ENCODE results near the gene ENO1. TPM values are rescaled to one million over a fixed set of nuclear protein-coding genes. Genes with fewer than 3 reads are reported as not detected.
"Not testable (repeated sequence)": the region's sequence is repeated elsewhere in the genome, so short reads cannot be mapped to it uniquely, and the experiment has no call there.

ENO1 gene
- polyA plus RNA-seq, 4 donors: 849 to 946 (median 881) TPM

DNA sequence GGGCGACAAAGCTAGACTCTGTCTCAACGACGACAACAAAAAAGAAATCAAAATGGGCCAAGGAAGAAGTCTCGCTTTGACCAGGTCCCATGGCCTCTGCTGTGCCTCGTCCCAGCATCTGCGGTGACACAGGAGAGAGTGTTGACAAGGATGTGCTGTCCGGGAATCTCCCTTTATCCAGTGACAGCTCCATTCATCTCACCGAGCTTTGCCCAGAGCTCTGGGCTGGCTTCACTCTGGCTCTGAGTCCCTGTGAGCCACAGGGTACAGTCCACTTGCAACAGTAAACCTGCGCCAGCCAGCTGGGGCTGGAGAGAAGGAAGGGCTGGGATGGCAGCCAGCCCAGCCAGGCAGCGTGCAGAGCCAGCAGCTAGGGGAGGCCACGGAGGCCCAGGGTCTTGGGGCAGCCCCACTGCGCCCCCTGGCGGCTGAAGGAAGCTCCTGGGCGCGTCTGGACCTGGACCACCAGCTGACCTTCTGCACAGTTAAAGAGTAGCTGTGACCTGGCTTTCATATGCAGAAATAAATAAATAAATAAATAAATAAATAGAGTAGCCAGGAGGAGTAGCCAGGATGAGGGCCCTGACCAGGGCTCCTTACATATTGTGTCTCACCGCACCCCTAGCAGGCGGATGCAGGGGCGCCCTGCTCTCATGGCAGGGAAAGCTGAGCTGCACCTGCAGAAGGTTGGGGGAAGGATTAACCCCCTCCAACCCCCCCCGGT is 29.7 kb downstream of the ENO1 start:
- peak; percentile 63 to 86 (median 82) for DNase-seq (ENCODE audit: low read depth in 4 of 4, low spot score in 2 of 4)

- DNase-seq (ENCODE audit: low read depth in 4 of 4, low spot score in 2 of 4): no peak
These were observed 30.5 kb downstream of the ENO1 start for GRCh38 chr1:8847990-8848389.

DNA sequence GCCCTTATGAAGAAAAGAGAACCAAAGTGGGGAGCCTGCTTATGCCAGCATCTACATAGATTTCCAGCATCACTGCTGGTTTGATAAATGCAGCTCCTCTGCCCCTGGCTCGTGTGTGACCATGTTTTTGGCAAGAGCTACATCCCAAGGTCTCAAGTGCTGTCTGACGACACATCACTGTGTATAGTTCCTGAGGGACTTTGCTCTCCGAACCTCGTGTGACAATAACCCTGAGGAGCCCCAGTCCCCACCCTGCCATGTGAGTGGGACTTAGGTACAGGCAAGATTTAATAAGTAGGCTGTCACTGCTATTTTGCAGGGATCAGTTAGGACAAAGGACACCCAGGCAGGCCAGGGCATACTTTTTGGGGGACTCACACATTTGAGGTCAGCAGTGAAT is 32.2 kb downstream of the ENO1 start:
- DNase-seq (ENCODE audit: low read depth in 4 of 4, low spot score in 2 of 4): no peak

DNA sequence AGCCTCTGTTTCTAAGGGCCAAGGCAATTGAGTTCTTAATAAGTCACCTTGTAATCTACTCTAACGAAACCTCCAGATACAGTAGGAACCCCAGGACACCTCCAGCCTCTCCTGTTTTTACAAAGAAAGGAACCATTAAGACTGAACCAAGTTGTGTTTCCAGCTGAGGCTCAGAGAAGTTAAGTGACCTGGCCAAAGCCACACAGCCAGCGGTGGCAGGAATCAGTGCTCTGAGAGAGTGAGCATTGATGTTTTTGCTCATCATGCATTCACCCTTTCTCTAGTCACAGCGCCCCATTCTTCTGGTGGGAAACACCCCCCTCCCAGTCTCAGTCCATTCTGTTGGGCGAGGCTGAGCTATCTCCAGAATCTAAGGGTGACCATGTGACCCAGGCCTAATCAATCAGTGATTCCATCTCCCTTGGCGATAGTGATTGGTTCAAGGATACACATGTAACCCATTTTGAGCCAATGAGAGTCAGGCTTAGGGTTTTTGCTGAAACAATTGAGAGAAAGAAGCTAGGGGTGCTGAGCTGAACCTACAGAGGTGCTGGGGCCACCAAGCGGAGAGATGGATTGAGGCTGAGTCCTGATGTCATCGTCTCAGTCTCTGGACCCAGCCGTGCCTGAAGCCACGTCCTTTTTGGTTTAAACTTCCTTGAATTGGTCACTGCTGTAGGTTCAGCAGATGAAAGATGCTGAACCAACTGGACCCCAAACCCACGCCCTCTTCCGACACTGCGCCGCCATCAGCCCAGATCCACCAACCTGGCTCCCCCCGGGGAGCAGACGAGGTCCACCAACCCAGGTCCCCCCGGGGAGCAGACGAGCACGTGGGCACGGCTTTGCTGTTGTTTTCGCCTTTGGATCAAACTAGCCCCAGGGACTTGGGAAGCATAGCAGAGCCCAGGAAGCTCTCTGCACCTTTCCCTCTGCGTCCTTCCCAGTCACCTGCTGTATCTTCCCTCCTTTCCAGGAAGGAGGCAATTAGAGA is 33.1 kb downstream of the ENO1 start:
- DNase-seq (ENCODE audit: low read depth in 4 of 4, low spot score in 2 of 4): no peak

GRCh38 chr1:8844501-8845006 is 33.9 kb downstream of the ENO1 start:
- no peak for DNase-seq (ENCODE audit: low read depth in 4 of 4, low spot score in 2 of 4)

DNA sequence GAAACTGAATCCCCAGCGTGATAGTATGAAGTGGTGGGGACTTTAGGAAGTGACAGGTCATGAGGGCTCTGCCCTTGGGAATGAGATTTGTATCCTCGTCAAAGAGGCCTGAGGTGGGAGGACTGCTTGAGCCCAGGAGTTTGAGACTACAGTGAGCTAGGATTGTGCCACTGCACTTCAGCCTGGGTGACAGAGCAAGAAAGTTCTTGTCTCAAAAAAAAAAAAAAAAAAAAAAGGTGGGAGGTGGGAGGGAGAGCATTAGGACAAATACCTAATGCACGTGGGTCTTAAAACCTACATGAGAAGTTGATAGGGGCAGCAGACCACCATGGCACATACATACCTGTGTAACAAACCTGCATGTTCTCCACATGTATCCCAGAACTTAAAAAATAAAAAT is 37.1 kb downstream of the ENO1 start:
- no peak for DNase-seq (ENCODE audit: low read depth in 4 of 4, low spot score in 2 of 4)

- DNase-seq (ENCODE audit: low read depth in 4 of 4, low spot score in 2 of 4): no peak
These were observed 38.5 kb downstream of the ENO1 start for GRCh38 chr1:8839990-8840389.

- DNase-seq (ENCODE audit: low read depth in 4 of 4, low spot score in 2 of 4): no peak
These were observed 42.4 kb downstream of the ENO1 start for GRCh38 chr1:8835941-8836643.

- no peak for DNase-seq (ENCODE audit: low read depth in 4 of 4, low spot score in 2 of 4)
These were observed 47.1 kb downstream of the ENO1 start for GRCh38 chr1:8831340-8831739.

DNA sequence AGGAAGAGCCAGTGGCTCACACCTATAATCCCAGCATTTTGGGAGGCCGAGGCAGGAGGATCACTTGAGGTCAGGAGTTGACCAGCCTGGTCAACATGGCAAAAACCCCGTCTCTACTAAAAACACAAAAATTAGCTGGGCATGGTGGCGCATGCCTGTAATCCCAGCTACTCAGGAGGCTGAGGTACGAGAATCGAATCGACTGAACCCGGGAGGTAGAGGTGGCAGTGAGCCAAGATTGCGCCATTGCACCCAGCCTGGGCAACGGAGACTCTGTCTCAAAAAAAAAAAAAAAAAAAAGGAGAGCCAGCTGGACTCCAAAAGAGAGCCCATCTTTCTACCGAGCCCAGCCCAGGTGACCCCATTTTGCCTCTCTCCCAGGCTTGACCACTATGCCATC is 47.8 kb downstream of the ENO1 start:
- DNase-seq (ENCODE audit: low read depth in 4 of 4, low spot score in 2 of 4): not testable (repeated sequence)

DNA sequence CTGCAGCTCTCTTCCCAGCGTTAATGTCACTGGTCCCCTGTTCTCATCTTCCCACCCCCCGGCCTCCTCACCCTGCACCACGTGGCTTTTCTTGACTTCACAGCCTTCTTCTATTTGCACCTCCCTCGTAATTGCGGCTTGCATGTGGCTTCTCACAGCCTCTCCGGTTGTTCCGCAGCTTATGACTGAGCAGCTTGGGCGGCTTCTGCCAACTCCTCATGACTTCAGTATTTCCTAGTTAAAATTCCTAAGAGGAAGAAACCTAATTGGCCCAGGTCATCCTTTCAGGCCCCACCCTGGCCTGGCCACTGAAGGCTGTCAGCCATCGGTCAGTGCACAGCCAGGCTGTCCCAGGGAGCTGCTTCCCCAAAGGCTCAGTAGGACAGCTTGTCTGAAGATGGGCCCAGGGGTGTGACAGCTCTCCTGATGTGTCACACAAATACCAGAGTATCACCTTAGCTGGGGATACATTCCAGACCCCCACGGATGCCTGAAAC is 52.5 kb downstream of the ENO1 start:
- no peak for DNase-seq (ENCODE audit: low read depth in 4 of 4, low spot score in 2 of 4)

- DNase-seq (ENCODE audit: low read depth in 4 of 4, low spot score in 2 of 4): no peak
These were observed 55.2 kb downstream of the ENO1 start for GRCh38 chr1:8823295-8823664.

DNA sequence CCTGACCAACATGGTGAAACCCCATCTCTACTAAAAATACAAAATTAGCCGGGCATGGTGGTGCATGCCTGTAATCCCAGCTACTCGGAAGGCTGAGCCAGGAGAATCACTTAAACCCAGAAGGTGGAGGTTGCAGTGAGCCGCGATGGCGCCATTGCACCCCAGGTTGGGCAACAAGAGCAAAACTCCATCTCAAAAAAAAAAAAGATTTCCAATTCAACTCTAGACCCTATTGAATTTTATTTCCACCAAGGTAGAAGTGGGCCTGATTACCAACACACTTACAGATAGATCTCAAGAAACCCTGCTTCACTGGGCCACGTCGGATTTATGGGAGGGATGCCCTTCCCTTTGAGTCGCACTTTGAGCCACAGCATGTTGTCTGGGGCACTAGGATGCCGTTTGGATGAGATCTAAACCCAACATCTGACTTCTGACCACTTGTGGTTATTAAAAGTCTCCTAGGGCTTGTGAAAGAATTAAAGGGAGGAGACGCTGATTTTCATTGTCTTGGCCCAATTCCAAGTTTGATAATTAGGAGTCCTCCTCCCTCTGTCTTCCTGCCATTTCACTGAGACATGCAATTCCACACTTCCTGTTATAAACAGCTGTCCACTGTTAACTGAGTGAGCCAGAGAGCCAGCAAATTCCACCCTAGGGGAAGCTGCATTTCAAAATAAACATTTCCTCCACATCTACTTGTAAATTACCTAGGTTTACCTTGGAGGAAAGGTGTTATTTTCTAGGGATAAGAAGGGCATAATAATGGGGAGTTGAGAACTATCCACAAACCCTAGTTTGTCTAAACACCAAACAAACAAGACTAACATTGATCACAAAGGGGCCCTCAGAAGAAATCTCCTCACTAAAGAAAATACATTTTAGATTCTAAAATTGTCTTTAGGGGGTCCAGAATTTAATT is 55.9 kb downstream of the ENO1 start:
- peak in 3 of 4 donors; percentile 73 to 83 (median 78) for DNase-seq (ENCODE audit: low read depth in 4 of 4, low spot score in 2 of 4)

- DNase-seq (ENCODE audit: low read depth in 4 of 4, low spot score in 2 of 4): no peak
These were observed 57.4 kb downstream of the ENO1 start for GRCh38 chr1:8821084-8821483.

DNA sequence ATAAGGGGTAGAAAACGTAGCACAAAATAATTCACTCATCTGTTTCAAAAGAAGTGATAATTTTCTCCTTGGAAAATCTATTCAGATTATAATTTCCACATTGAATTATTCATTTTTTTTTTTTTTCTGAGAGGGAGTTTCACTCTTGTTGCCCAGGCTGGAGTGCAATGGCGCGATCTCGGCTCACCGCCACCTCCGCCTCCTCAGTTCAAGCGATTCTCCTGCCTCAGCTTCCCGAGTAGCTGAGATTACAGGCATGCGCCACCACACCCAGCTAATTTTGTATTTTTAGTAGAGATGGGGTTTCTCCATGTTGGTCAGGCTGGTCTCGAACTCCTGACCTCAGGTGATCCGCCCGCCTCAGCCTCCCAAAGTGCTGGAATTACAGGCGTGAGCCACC is 59.7 kb downstream of the ENO1 start:
- DNase-seq (ENCODE audit: low read depth in 4 of 4, low spot score in 2 of 4): not testable (repeated sequence)

- DNase-seq (ENCODE audit: low read depth in 4 of 4, low spot score in 2 of 4): no peak
These were observed 60.1 kb downstream of the ENO1 start for GRCh38 chr1:8818325-8818775.

DNA sequence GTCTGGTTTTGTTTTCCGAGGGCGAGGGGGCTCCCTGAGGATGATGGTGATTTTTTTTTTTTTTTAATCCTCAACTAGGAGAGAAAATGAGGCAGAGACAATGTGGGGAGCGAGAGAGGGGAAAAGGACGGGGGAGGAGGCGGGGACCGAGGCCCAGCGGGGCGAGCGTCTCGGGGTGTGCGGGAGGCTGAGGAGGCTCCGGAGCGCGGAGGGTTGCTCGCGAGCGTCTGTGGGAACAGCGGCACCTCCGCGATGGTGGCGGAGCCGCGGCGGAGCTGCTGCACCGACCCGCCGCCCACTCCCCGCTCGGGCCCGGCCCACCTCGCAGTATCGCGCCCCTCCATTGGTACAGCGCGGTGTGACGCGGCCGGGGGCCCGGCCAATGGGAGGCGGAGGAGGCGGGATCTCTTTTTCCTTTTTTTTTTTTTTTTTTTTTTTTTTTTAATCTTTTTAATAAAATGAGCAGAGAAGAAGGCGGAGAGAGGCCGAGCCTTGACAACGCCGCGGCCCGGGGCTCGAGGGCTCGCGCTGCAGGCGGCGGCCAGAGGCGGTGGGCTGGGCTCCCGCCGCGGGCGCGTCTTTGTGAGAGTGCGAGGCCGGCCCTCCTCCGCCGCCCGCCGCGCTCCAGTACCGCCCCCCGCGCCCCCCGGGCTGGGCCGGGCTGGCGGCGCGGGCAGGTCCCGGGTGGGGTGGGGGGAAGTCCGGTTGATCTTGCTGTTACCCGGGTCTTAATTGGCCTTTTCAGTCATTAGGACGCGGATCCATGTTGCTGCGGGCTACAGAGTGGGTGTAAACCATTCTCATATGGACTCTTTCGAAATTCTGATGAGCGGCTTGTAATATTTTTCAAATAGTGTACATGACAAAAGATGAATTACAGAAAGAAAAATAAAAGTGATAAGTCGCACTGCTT is 60.8 kb downstream of the ENO1 start, which contains the start of gene RERE:
RERE (minus strand) TSS at position 229 of the 913 bp plus-strand sequence.
- DNase-seq (ENCODE audit: low read depth in 4 of 4, low spot score in 2 of 4): peak; percentile 79 to 89 (median 84)

- no peak for DNase-seq (ENCODE audit: low read depth in 4 of 4, low spot score in 2 of 4)
These were observed 61.6 kb downstream of the ENO1 start for GRCh38 chr1:8816831-8817411.

Measured in left renal cortex interstitium (tissue), 4 donors.